ENCODE measurements around the gene CLMN.

Gene CLMN

GRCh38 chr14:95151561-95151960 is 168.1 kb downstream of the CLMN start:
- Histone ChIP-seq H3K9ac (ENCODE audit: low read length) (no peak overlapping the region), H3K27me3 (ENCODE audit: control insufficient read depth, insufficient read depth, low read length) (no peaks in the 10 kb centered on the region), H3K4me3 (ENCODE audit: low read length) (no peak overlapping the region), H3K27ac (ENCODE audit: low read length) (no peak overlapping the region), H3K9me3 (ENCODE audit: control insufficient read depth, low read depth, low read length) (no peaks in the 10 kb centered on the region), H3K36me3 (ENCODE audit: control insufficient read depth, low read depth, low read length) (no peaks in the 10 kb centered on the region), H3K4me1 (ENCODE audit: control insufficient read depth, low read depth, low read length) (peaks cover 37% of the 10 kb centered on the region)

DNA sequence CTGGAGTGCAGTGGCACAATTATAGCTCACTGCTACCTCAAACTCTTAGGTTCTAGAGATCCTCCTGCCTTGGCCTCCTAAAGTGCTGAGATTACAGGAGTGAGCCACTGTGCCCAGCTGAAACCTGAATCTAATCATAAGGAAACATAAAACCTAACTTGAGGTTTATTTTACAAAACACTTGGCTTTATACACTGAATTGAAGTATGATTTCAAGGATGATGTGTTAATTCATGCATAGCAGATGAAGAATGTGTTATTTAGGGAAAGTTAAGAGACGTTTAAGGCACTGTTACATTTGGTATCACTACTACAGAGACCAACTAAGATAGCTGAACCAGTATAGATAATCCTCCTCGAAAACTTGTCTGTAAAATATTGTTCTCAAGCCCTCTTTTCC is 168.8 kb downstream of the CLMN start:
- H3K4me3 ChIP-seq (ENCODE audit: low read length) = no peak overlapping the region
- no peaks in the 10 kb centered on the region for H3K9me3 ChIP-seq (ENCODE audit: control insufficient read depth, low read depth, low read length)
- H3K9ac ChIP-seq (ENCODE audit: low read length) = no peak overlapping the region
- H3K4me1 ChIP-seq (ENCODE audit: control insufficient read depth, low read depth, low read length) = peaks cover 37% of the 10 kb centered on the region
- no peaks in the 10 kb centered on the region for H3K36me3 ChIP-seq (ENCODE audit: control insufficient read depth, low read depth, low read length)
- no peak overlapping the region for H3K27ac ChIP-seq (ENCODE audit: low read length)
- no peaks in the 10 kb centered on the region for H3K27me3 ChIP-seq (ENCODE audit: control insufficient read depth, insufficient read depth, low read length)

DNA sequence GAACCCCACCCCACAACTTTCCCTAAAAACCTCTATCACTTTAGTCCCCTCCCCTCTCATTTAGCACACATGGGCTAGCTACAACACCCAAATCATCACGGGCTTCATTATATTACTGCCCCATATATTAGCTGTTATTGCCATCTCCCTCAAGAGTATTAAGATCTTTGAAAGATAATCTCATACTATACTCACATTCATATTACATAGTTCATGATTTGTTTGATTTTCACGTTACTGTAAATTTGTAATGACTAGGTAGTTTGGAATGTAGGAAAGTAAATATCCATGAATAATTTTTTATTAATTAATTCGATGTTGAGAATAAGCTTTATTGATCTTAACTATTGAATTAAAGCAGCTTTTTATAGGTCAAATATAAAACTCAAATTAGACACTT is 170.3 kb downstream of the CLMN start:
- Histone ChIP-seq H3K36me3 (ENCODE audit: control insufficient read depth, low read depth, low read length) (no peaks in the 10 kb centered on the region), H3K9ac (ENCODE audit: low read length) (no peak overlapping the region), H3K27ac (ENCODE audit: low read length) (no peak overlapping the region), H3K27me3 (ENCODE audit: control insufficient read depth, insufficient read depth, low read length) (no peaks in the 10 kb centered on the region), H3K9me3 (ENCODE audit: control insufficient read depth, low read depth, low read length) (peaks cover 6% of the 10 kb centered on the region), H3K4me3 (ENCODE audit: low read length) (no peak overlapping the region), H3K4me1 (ENCODE audit: control insufficient read depth, low read depth, low read length) (peaks cover 42% of the 10 kb centered on the region)

DNA sequence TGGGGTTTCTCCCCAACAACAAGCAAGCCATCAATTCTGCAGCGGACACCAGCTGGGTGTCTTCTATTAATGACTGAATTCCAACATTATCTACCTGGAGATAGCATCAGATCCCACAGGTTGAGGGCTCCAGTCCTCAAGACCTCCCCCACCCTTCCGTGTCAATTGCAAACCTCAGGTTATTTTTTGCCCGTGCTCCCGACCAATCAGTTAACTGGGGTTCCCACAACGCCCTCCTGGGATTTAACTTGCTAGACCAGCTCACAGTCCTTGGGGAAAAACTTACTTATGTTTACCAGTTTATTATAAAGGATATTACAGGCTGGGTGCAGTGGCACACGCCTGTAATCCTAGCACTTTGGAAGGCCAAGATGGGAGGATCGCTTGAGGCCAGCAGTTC is 172.1 kb downstream of the CLMN start:
- peaks cover 54% of the 10 kb centered on the region for H3K4me1 ChIP-seq (ENCODE audit: control insufficient read depth, low read depth, low read length)
- H3K36me3 ChIP-seq (ENCODE audit: control insufficient read depth, low read depth, low read length) = no peaks in the 10 kb centered on the region
- no peaks in the 10 kb centered on the region for H3K27me3 ChIP-seq (ENCODE audit: control insufficient read depth, insufficient read depth, low read length)
- H3K9ac ChIP-seq (ENCODE audit: low read length) = no peak overlapping the region
- H3K27ac ChIP-seq (ENCODE audit: low read length) = no peak overlapping the region
- no peak overlapping the region for H3K4me3 ChIP-seq (ENCODE audit: low read length)
- H3K9me3 ChIP-seq (ENCODE audit: control insufficient read depth, low read depth, low read length) = peaks cover 6% of the 10 kb centered on the region

GRCh38 chr14:95146079-95146771 is 173.5 kb downstream of the CLMN start:
- H3K4me1 ChIP-seq (ENCODE audit: control insufficient read depth, low read depth, low read length) = peaks cover 55% of the 10 kb centered on the region
- peaks cover 6% of the 10 kb centered on the region for H3K9me3 ChIP-seq (ENCODE audit: control insufficient read depth, low read depth, low read length)
- no peaks in the 10 kb centered on the region for H3K36me3 ChIP-seq (ENCODE audit: control insufficient read depth, low read depth, low read length)
- H3K9ac ChIP-seq (ENCODE audit: low read length) = no peak overlapping the region
- H3K4me3 ChIP-seq (ENCODE audit: low read length) = no peak overlapping the region
- H3K27ac ChIP-seq (ENCODE audit: low read length) = no peak overlapping the region
- H3K27me3 ChIP-seq (ENCODE audit: control insufficient read depth, insufficient read depth, low read length) = no peaks in the 10 kb centered on the region

DNA sequence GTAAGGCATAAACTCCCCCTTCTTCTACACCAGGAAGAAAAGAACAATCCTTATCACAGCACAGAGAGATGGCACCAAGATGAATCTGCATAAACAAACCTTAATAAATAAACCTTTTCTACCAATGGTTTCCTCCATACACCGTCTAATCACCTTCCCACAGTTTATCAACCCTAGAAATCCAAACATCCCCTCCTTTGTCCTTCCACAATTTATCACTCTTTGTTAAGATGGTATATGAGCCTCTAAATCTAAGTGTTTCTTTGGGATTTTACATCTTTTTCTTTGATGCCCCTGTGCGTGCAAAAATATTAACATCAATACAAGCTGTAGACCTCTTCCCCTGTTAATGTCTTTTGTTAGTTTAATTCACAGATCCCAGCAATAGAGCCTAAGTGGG is 174.9 kb downstream of the CLMN start:
- Histone ChIP-seq H3K27ac (ENCODE audit: low read length) (no peak overlapping the region), H3K9ac (ENCODE audit: low read length) (no peak overlapping the region), H3K9me3 (ENCODE audit: control insufficient read depth, low read depth, low read length) (peaks cover 6% of the 10 kb centered on the region), H3K4me3 (ENCODE audit: low read length) (no peak overlapping the region), H3K36me3 (ENCODE audit: control insufficient read depth, low read depth, low read length) (no peaks in the 10 kb centered on the region), H3K27me3 (ENCODE audit: control insufficient read depth, insufficient read depth, low read length) (no peaks in the 10 kb centered on the region), H3K4me1 (ENCODE audit: control insufficient read depth, low read depth, low read length) (peaks cover 68% of the 10 kb centered on the region)

DNA sequence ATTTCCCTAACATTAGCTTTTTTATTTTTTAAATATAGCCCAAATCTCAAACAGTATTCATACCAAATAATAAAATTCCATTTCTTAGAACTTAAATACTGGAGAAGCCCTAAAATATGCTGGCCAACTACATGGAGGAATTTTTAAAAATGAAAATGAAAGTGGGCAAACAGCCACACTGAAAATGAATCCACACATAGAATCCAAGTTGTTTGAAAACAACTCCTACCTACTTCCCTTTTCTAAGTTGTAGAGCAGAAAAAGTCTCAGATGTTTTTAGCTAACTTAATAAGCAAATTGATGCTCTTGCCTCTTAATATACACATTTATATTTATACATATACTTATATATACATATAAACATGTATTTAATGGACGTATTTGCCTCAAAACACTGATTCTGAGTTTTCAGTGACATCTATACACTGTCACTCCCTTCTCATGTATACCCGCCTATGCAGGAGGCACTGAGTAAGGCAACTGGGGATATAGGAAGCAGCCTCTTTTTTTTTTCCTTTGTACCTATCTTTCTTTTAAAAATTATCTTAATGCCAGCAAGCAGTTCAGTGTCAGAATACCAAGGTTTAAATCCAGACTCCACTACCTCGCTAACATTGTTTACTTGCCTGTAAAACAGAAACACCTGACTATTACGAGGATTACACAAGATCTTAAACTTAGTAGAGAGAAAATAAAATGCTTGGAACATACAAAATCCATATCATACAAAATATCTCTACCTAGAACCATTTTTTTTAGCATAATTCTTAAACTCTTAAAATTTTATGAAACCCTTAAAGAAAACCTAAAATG is 175.7 kb downstream of the CLMN start:
- H3K36me3 ChIP-seq (ENCODE audit: control insufficient read depth, low read depth, low read length) = no peaks in the 10 kb centered on the region
- H3K27ac ChIP-seq (ENCODE audit: low read length) = no peak overlapping the region
- peaks cover 6% of the 10 kb centered on the region for H3K9me3 ChIP-seq (ENCODE audit: control insufficient read depth, low read depth, low read length)
- no peaks in the 10 kb centered on the region for H3K27me3 ChIP-seq (ENCODE audit: control insufficient read depth, insufficient read depth, low read length)
- H3K4me1 ChIP-seq (ENCODE audit: control insufficient read depth, low read depth, low read length) = peaks cover 77% of the 10 kb centered on the region
- H3K9ac ChIP-seq (ENCODE audit: low read length) = no peak overlapping the region
- H3K4me3 ChIP-seq (ENCODE audit: low read length) = no peak overlapping the region

- H3K36me3 ChIP-seq (ENCODE audit: control insufficient read depth, low read depth, low read length) = no peaks in the 10 kb centered on the region
- peaks cover 6% of the 10 kb centered on the region for H3K9me3 ChIP-seq (ENCODE audit: control insufficient read depth, low read depth, low read length)
- no peak overlapping the region for H3K27ac ChIP-seq (ENCODE audit: low read length)
- H3K27me3 ChIP-seq (ENCODE audit: control insufficient read depth, insufficient read depth, low read length) = no peaks in the 10 kb centered on the region
- H3K9ac ChIP-seq (ENCODE audit: low read length) = no peak overlapping the region
- no peak overlapping the region for H3K4me3 ChIP-seq (ENCODE audit: low read length)
- H3K4me1 ChIP-seq (ENCODE audit: control insufficient read depth, low read depth, low read length) = peaks cover 74% of the 10 kb centered on the region
These were observed 177.5 kb downstream of the CLMN start for GRCh38 chr14:95142208-95142607.

- Histone ChIP-seq H3K9ac (ENCODE audit: low read length) (no peak overlapping the region), H3K4me3 (ENCODE audit: low read length) (no peak overlapping the region), H3K27ac (ENCODE audit: low read length) (no peak overlapping the region), H3K27me3 (ENCODE audit: control insufficient read depth, insufficient read depth, low read length) (no peaks in the 10 kb centered on the region), H3K36me3 (ENCODE audit: control insufficient read depth, low read depth, low read length) (no peaks in the 10 kb centered on the region), H3K9me3 (ENCODE audit: control insufficient read depth, low read depth, low read length) (peaks cover 6% of the 10 kb centered on the region), H3K4me1 (ENCODE audit: control insufficient read depth, low read depth, low read length) (peaks cover 74% of the 10 kb centered on the region)
These were observed 178.0 kb downstream of the CLMN start for GRCh38 chr14:95141684-95142083.

- H3K27me3 ChIP-seq (ENCODE audit: control insufficient read depth, insufficient read depth, low read length) = no peaks in the 10 kb centered on the region
- H3K9ac ChIP-seq (ENCODE audit: low read length) = no peak overlapping the region
- peaks cover 67% of the 10 kb centered on the region for H3K4me1 ChIP-seq (ENCODE audit: control insufficient read depth, low read depth, low read length)
- H3K36me3 ChIP-seq (ENCODE audit: control insufficient read depth, low read depth, low read length) = no peaks in the 10 kb centered on the region
- H3K9me3 ChIP-seq (ENCODE audit: control insufficient read depth, low read depth, low read length) = peaks cover 5% of the 10 kb centered on the region
- H3K27ac ChIP-seq (ENCODE audit: low read length) = no peak overlapping the region
- H3K4me3 ChIP-seq (ENCODE audit: low read length) = no peak overlapping the region
These were observed 179.4 kb downstream of the CLMN start for GRCh38 chr14:95140060-95140858.

- no peaks in the 10 kb centered on the region for H3K27me3 ChIP-seq (ENCODE audit: control insufficient read depth, insufficient read depth, low read length)
- no peak overlapping the region for H3K27ac ChIP-seq (ENCODE audit: low read length)
- no peak overlapping the region for H3K9ac ChIP-seq (ENCODE audit: low read length)
- H3K4me1 ChIP-seq (ENCODE audit: control insufficient read depth, low read depth, low read length) = peaks cover 59% of the 10 kb centered on the region
- H3K36me3 ChIP-seq (ENCODE audit: control insufficient read depth, low read depth, low read length) = no peaks in the 10 kb centered on the region
- H3K4me3 ChIP-seq (ENCODE audit: low read length) = no peak overlapping the region
- no peaks in the 10 kb centered on the region for H3K9me3 ChIP-seq (ENCODE audit: control insufficient read depth, low read depth, low read length)
These were observed 180.8 kb downstream of the CLMN start for GRCh38 chr14:95138876-95139275.

Data from iPS-18a (cell line).